C4-2B (cell line): Measurements from ENCODE around the gene DNM3.
"Not testable (repeated sequence)": the region's sequence is repeated elsewhere in the genome, so short reads cannot be mapped to it uniquely, and the experiment has no call there.

Experiments
- H3K27ac ChIP-seq: fragments of 450-650 bp; 2 replicates; pipeline ENCODE4 v1.5.1; 2017
- CTCF ChIP-seq: fragments of 450-650 bp; conservative IDR thresholded peaks from 2 replicates; pipeline ENCODE4 v1.5.1; 2017; ENCODE audit warnings: mild to moderate bottlenecking
- ZFX ChIP-seq: fragments of 450-650 bp; IDR thresholded peaks from 2 replicates; pipeline ENCODE4 v1.6.1; 2017

The DNM3 gene

GRCh38 chr1:172359491-172359999 lies 518.2 kb downstream of the DNM3 start:
- no peak for TF ChIP-seq CTCF
- TF ChIP-seq ZFX = no peak
- H3K27ac ChIP-seq = peak overlapping the region; percentile 81; the same call in 1 of the 2 replicates

- H3K27ac ChIP-seq = peak overlapping the region; percentile 57; the same call in 1 of the 2 replicates
- no peak for TF ChIP-seq CTCF
- TF ChIP-seq ZFX = no peak
These were observed 519.2 kb downstream of the DNM3 start for GRCh38 chr1:172360511-172360910.

DNA sequence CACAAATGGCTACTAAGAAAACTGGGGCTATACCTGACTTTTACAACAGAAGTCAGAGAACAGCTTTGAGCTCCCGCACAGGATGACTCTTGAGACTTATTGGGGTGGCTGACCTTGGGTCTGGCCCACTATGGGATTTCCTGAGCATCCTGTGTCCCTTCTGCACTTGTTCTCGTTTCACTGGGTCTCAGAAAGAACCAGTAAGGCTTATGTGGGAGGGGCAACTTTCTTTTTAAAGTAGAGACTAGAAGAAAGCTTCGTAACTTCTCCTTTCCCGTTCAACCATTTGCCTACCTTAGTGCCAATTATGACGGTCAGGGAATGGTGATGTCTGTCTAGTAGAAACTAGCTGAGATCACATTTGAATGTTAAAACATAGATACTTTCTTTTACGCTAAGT lies 519.7 kb downstream of the DNM3 start:
- TF ChIP-seq ZFX = no peak
- TF ChIP-seq CTCF = no peak

DNA sequence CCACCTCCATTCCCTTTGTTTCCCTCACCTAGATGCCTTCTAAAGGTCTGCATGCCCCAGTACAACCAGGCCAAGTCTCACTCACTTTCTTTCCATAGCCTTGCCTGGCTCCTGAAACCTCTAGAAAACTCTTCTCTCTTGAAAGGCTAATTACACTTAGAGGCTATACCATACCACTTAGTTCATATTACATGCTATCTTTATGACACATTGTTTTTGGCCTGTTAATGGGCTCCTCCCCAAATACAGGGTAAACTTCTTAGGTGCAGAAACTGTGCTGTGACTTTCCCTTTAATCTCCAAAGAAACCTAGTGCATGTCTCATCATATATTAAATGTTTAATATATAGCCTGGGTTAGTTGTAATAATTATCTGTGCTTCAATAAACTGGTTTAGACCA lies 522.6 kb downstream of the DNM3 start:
- no peak overlapping the region for H3K27ac ChIP-seq
- TF ChIP-seq ZFX (no peak), CTCF (no peak)

More for the DNA sequence above, 519.7 kb downstream of the DNM3 start:
- H3K27ac ChIP-seq = peak overlapping the region; percentile 57; the same call in 1 of the 2 replicates

DNA sequence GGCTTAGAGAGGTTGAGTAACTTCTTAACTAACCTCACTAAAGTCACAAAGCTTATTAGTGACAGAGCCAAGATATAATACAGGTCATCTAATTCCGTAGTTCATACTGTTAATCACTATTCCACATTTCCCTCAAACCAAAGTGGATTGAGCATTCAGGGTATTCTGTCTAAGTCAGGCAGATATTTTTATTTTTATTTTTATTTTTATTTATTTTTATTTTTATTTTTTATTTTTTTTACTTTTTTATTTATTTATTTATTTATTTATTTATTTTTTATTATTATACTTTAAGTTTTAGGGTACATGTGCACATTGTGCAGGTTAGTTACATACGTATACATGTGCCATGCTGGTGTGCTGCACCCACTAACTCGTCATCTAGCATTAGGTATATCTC lies 530.3 kb downstream of the DNM3 start:
- H3K27ac ChIP-seq = not testable (repeated sequence)

GRCh38 chr1:172373864-172374263 lies 532.6 kb downstream of the DNM3 start:
- no peak overlapping the region for H3K27ac ChIP-seq
- TF ChIP-seq CTCF = no peak
- TF ChIP-seq ZFX = no peak

DNA sequence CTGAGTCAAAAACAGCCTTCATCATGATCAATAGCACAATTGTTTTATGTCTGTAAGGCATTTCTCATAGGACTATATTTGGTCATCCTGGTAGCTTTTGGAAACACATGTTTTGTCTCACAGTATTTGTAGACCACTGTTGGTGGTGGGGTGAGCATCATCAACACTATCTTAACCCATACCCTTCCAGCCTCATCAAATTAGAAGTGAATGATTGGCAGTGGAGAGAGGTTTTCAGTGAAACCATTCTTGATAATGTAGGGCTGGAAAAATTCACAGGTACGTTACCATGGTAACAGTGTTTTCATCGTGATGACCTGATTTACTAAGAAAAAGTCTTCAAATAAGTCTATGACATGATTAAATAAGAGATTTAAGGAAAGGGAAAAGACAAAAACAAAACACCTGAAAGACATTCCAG lies 533.9 kb downstream of the DNM3 start:
- H3K27ac ChIP-seq = no peak overlapping the region
- TF ChIP-seq ZFX (no peak), CTCF (no peak)

GRCh38 chr1:172376431-172376830 lies 535.1 kb downstream of the DNM3 start:
- H3K27ac ChIP-seq = no peak overlapping the region
- TF ChIP-seq CTCF (no peak), ZFX (no peak)
